ENCODE measurements around the gene OR1I1.

The OR1I1 gene

GRCh38 chr19:15099017-15099582 is 17.1 kb downstream of the OR1I1 start:
- no peak for DNase-seq

- peak; percentile 81 for DNase-seq
These were observed 19.6 kb downstream of the OR1I1 start for GRCh38 chr19:15101479-15102082.

GRCh38 chr19:15104003-15104402 is 22.0 kb downstream of the OR1I1 start:
- DNase-seq: no peak

- DNase-seq: no peak
These were observed 22.4 kb downstream of the OR1I1 start for GRCh38 chr19:15104411-15104810.

GRCh38 chr19:15105044-15105443 is 23.0 kb downstream of the OR1I1 start:
- DNase-seq: no peak

GRCh38 chr19:15107061-15108010 is 25.3 kb downstream of the OR1I1 start, which contains the start of gene SYDE1:
Gene SYDE1 (plus strand): TSS chr19:15107401. CDS start chr19:15107434, 33 bp downstream.
- DNase-seq: peak; percentile 87

- DNase-seq: no peak
These were observed 26.3 kb downstream of the OR1I1 start for GRCh38 chr19:15108145-15108844.

GRCh38 chr19:15108845-15109767 is 27.1 kb downstream of the OR1I1 start:
- DNase-seq: no peak

- no peak for DNase-seq
These were observed 27.9 kb downstream of the OR1I1 start for GRCh38 chr19:15109768-15110417.

GRCh38 chr19:15110418-15110815 is 28.4 kb downstream of the OR1I1 start:
- no peak for DNase-seq

GRCh38 chr19:15111758-15112157 is 29.7 kb downstream of the OR1I1 start:
- DNase-seq: no peak

- DNase-seq: no peak
These were observed 30.4 kb downstream of the OR1I1 start for GRCh38 chr19:15112385-15112784.

- DNase-seq: no peak
These were observed 31.5 kb downstream of the OR1I1 start for GRCh38 chr19:15113245-15114152.

- DNase-seq: no peak
These were observed 32.1 kb downstream of the OR1I1 start for GRCh38 chr19:15114153-15114540.

GRCh38 chr19:15115080-15115479 is 33.1 kb downstream of the OR1I1 start:
- no peak for DNase-seq

GRCh38 chr19:15115762-15116615 is 34.0 kb downstream of the OR1I1 start:
- DNase-seq: no peak

- DNase-seq: no peak
These were observed 34.8 kb downstream of the OR1I1 start for GRCh38 chr19:15116856-15117255.

GRCh38 chr19:15118248-15118647 is 36.2 kb downstream of the OR1I1 start:
- DNase-seq: peak; percentile 52

- DNase-seq: no peak
These were observed 36.9 kb downstream of the OR1I1 start for GRCh38 chr19:15118789-15119494.

Measured in islet precursor cell (in vitro differentiated cells).